Heart right ventricle (tissue), 16 donors: ENCODE measurements around the gene MCM5. TPM values are rescaled to one million over a fixed set of nuclear protein-coding genes. Genes with fewer than 3 reads are reported as not detected.

Experiments used
- ATAC-seq, 8 donors: fragments of 200-7000 bp; cut with Tn5 transposase; one replicate each; pipeline ENCODE4 v1.9.1; 2020; ENCODE audit warnings: mild to moderate bottlenecking in 8 of 8, moderate library complexity in 8 of 8, moderate number of reproducible peaks in 1 of 8
- DNase-seq, 2 donors: peaks; one replicate each; pipeline ENCODE4 v3.0.0-alpha.2; 2020
- H3K27ac ChIP-seq, 10 donors: fragments of 200-600 bp; sonication (generic) in 2 of 10; one replicate each; pipeline versions ENCODE4 v1.5.0 to v1.8.0; 2020 to 2022; ENCODE audit warnings: mild to moderate bottlenecking in 3 of 10
- H3K27me3 ChIP-seq, 7 donors: fragments of 200-600 bp; one replicate each; pipeline ENCODE4 v1.8.0; 2021 to 2022; ENCODE audit warnings: mild to moderate bottlenecking in 2 of 7
- H3K36me3 ChIP-seq, 9 donors: fragments of 200-600 bp; sonication (generic) in 1 of 9; one replicate each; pipeline versions ENCODE4 v1.5.0 to v1.8.0; 2020 to 2022; ENCODE audit warnings: mild to moderate bottlenecking in 2 of 9
- H3K4me1 ChIP-seq, 9 donors: fragments of 200-600 bp; sonication (generic) in 1 of 9; one replicate each; pipeline versions ENCODE4 v1.5.0 to v1.8.0; 2020 to 2022; ENCODE audit warnings: mild to moderate bottlenecking in 4 of 9
- H3K4me3 ChIP-seq, 10 donors: fragments of 200-600 bp; sonication (generic) in 2 of 10; one replicate each; pipeline versions ENCODE4 v1.5.0 to v1.8.0; 2020 to 2022; ENCODE audit warnings: mild to moderate bottlenecking in 7 of 10, moderate library complexity in 2 of 10
- H3K9me3 ChIP-seq, 11 donors: fragments of 200-600 bp in 10 of 11; sonication (generic) in 2 of 11; one replicate each; pipeline versions ENCODE4 v1.5.0 to v1.8.0; 2013 to 2022; ENCODE audit warnings: mild to moderate bottlenecking in 2 of 11, control low read depth in 1 of 11, moderate library complexity in 1 of 11
- WGBS, 2 donors: extraction: QIAGEN DNeasy Blood & Tissue Kit; methylation state at CpG; one replicate each; pipeline ENCODE4 v1.1.7; 2013; ENCODE audit warnings: inconsistent platforms in 1 of 2; 5-methylcytosine and 5-hydroxymethylcytosine counted together
- intact Hi-C, 10 donors: fragments of 100-400 bp; cut with DNase I; formaldehyde crosslinking; loops; one replicate each; pipeline versions ENCODE4 v1.11.1 to v1.14.2; 2022
- polyA plus RNA-seq, 2 donors: library from polyadenylated mRNA; stranded (reverse); fragments of 200-250 nt; gene quantifications; one replicate each; pipeline ENCODE4 v1.2.3, GENCODE V29; 2013
- total RNA-seq, 10 donors: library from RNA; stranded (reverse); fragmentation: NEBNext Ultra II Directional in 3 of 10; extraction: Animal tissue kit (Norgen Biotek cat#: 25700) in 3 of 10; gene quantifications; one replicate each; pipeline versions ENCODE4 v1.2.1 to v1.2.4, GENCODE V29; 2021 to 2023
- TF ChIP-seq, protein P1 (sequence below), 9 donors: fragments of 200-600 bp; sonication (generic) in 2 of 9; IDR thresholded peaks; one replicate each; pipeline versions ENCODE4 v1.5.0 to v1.8.0; 2021 to 2022; ENCODE audit warnings: antibody characterized with exemption in 9 of 9, mild to moderate bottlenecking in 5 of 9, moderate library complexity in 1 of 9
- donor health status: Arrhythmogenic right ventricular cardiomyopathy.
- donor health status: ischemic (EF 13 %, LVEDD 7.1; RV severe dilation, severe dysfunction).
- donor health status: healthy with polysubstance abuse.
- donor health status: DM: no; HTN: yes; CAD: no.
- donor health status: DM: no; HTN: no; CAD: no.
- donor health status: ischemic (EF 25% LVEDD 6.9; RV normal size, moderate dysfunction).
- donor health status: ischemic (EF 25% LVEDD 5.7; RV mildly dilated, moderate dysfunction).
- donor health status: healthy.
- donor health status: DM: yes; HTN: yes; CAD: no.
- donor health status: Ischemic cardiomyopathy.
- donor health status: ischemic (EF 35%, LVEDD 5.7; RV mildly dilated, moderate dysfunction).
- donor health status: nonischemic (EF 11% LVEDD 7.7; RV severe dilation, severe dysfunction).
- donor health status: DM: yes; HTN: yes; CAD: no.
- donor health status: PGD.
- donor health status: ischemic (EF 29% LVEDD 5.4; RV normal size, mild dysfunction).
- donor health status: nonischemic (EF 23%, LVEDD 6.1; RV moderate dilation, normal function).

The MCM5 gene
- total and polyA plus RNA-seq, 12 donors, result 5.7 to 21.4 (median 11.2) TPM

- Histone ChIP-seq H3K4me3 (no peak overlapping the region), H3K27me3 (no peaks in the 10 kb centered on the region), H3K27ac (peak overlapping the region in 1 of 10 donors; percentile 84), H3K36me3 (peaks cover 0 to 100% (median 60%) of the 10 kb centered on the region in 9 donors), H3K4me1 (peaks cover 0 to 45% (median 0%) of the 10 kb centered on the region in 9 donors), H3K9me3 (no peaks in the 10 kb centered on the region)
- intact Hi-C loops, result no loop called here
- 69 to 80% methylated on average over 7 of the region's 7 CpGs for WGBS, 2 donors
- DNase-seq, result peak in 1 of 2 donors; percentile 23
- peak in 6 of 8 donors; percentile 13 to 56 (median 30) for ATAC-seq
- TF ChIP-seq, protein P1, sequence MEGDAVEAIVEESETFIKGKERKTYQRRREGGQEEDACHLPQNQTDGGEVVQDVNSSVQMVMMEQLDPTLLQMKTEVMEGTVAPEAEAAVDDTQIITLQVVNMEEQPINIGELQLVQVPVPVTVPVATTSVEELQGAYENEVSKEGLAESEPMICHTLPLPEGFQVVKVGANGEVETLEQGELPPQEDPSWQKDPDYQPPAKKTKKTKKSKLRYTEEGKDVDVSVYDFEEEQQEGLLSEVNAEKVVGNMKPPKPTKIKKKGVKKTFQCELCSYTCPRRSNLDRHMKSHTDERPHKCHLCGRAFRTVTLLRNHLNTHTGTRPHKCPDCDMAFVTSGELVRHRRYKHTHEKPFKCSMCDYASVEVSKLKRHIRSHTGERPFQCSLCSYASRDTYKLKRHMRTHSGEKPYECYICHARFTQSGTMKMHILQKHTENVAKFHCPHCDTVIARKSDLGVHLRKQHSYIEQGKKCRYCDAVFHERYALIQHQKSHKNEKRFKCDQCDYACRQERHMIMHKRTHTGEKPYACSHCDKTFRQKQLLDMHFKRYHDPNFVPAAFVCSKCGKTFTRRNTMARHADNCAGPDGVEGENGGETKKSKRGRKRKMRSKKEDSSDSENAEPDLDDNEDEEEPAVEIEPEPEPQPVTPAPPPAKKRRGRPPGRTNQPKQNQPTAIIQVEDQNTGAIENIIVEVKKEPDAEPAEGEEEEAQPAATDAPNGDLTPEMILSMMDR (IDR thresholded peaks at IDR 0.05), result peak in 3 of 9 donors; percentile 16 to 38 (median 27)
These were observed 11.2 kb downstream of the MCM5 start for GRCh38 chr22:35411102-35411501.

DNA sequence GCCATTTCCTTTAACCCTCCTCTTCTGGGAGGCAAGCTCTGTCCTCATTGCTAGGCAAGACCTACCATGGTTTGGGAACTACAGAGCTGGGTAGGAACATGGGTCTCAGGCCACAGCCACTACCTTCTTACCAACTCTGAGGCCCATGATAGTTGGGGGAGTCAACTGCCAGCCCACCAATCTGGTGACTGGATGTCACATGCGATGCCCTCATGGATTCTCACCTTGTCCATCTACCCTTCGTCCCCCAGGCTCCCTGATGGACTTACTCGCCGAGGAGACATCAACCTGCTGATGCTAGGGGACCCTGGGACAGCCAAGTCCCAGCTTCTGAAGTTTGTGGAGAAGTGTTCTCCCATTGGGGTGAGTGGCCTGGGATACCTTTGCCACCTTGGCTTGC is 13.7 kb downstream of the MCM5 start:
- DNase-seq (no peak), ATAC-seq (no peak)
- H3K9me3 ChIP-seq, result no peaks in the 10 kb centered on the region
- intact Hi-C loops, result no loop called here
- no peaks in the 10 kb centered on the region for H3K27me3 ChIP-seq
- peaks cover 0 to 29% (median 0%) of the 10 kb centered on the region in 9 donors for H3K4me1 ChIP-seq
- peaks cover 0 to 98% (median 40%) of the 10 kb centered on the region in 9 donors for H3K36me3 ChIP-seq
- no peak overlapping the region for H3K4me3 ChIP-seq
- no peak overlapping the region for H3K27ac ChIP-seq
- TF ChIP-seq, protein P1 (IDR thresholded peaks at IDR 0.05), result no peak
- 96 to 99% methylated on average over 4 of the region's 4 CpGs for WGBS, 2 donors

GRCh38 chr22:35417606-35418005 is 17.7 kb downstream of the MCM5 start:
- WGBS, 2 donors, result 94 to 98% methylated on average over 9 of the region's 9 CpGs
- Histone ChIP-seq H3K27me3 (no peaks in the 10 kb centered on the region), H3K9me3 (no peaks in the 10 kb centered on the region), H3K4me3 (no peak overlapping the region), H3K4me1 (no peaks in the 10 kb centered on the region), H3K36me3 (peaks cover 0 to 98% (median 42%) of the 10 kb centered on the region in 9 donors), H3K27ac (no peak overlapping the region)
- intact Hi-C loops, result no loop called here
- ATAC-seq (no peak), DNase-seq (no peak)
- TF ChIP-seq, protein P1 (IDR thresholded peaks at IDR 0.05), result no peak

DNA sequence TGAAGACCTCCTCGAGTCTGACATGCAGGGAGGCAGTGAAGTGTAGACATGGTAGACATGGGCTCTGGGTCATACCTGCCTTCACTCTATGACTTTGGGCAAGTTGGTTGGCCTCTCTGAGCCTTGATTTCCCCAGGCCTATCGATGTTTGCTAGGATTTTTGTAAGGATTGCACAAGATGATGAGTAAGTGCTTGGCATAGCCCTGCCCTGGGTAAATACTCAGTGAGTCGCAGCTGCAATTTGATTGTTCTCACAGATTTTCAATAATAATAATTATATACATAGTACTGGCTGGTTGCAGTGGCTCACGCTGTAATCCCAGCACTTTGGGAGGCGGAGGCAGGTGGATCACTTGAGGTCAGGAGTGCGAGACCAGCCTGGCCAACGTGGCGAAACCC is 18.1 kb downstream of the MCM5 start:
- WGBS, 2 donors, result 91 to 92% methylated on average over 8 of the region's 8 CpGs
- no peak overlapping the region for H3K4me3 ChIP-seq
- TF ChIP-seq, protein P1 (IDR thresholded peaks at IDR 0.05), result no peak
- H3K27ac ChIP-seq, result no peak overlapping the region
- intact Hi-C loops, result no loop called here
- H3K4me1 ChIP-seq, result no peaks in the 10 kb centered on the region
- no peak for DNase-seq
- no peaks in the 10 kb centered on the region for H3K27me3 ChIP-seq
- H3K36me3 ChIP-seq, result peaks cover 0 to 98% (median 42%) of the 10 kb centered on the region in 9 donors
- no peak for ATAC-seq
- no peaks in the 10 kb centered on the region for H3K9me3 ChIP-seq
